Kidney epithelial cell (primary cell): ENCODE data around the gene IMMP2L. TPM values are rescaled to one million over a fixed set of nuclear protein-coding genes. Genes with fewer than 3 reads are reported as not detected.

Source experiments
- DNase-seq: peaks from one replicate; pipeline ENCODE4 v3.0.0-alpha.2; 2010; ENCODE audit warnings: low read depth
- H3K27me3 ChIP-seq: 2 replicates; pipeline ENCODE4 v1.6.0; 2011; ENCODE audit warnings: low read length; ENCODE audit not compliant: control insufficient read depth, insufficient read depth
- H3K36me3 ChIP-seq: 2 replicates; pipeline ENCODE4 v1.5.1; 2011; ENCODE audit warnings: low read length; ENCODE audit not compliant: control insufficient read depth, insufficient read depth
- H3K4me3 ChIP-seq: 2 replicates; pipeline ENCODE4 v1.5.1; 2011; ENCODE audit warnings: low read depth, mild to moderate bottlenecking, control low read depth, low read length
- CTCF ChIP-seq: IDR thresholded peaks from 2 replicates; pipeline ENCODE4 v1.5.1; 2011; ENCODE audit warnings: mild to moderate bottlenecking, moderate library complexity, low read length, control low read depth, inconsistent platforms; ENCODE audit not compliant: insufficient read depth, poor library complexity, severe bottlenecking
- total RNA-seq: library from RNA; depleted of rRNA; stranded (reverse); fragments of >200 nt; gene quantifications from 2 replicates; pipeline ENCODE4 v1.2.3, GENCODE V29; 2015

The IMMP2L gene
- total RNA-seq, 1 donor from 2014 or later, result 30.8 TPM

- TF ChIP-seq CTCF, result no peak
- no peaks in the 10 kb centered on the region for H3K27me3 ChIP-seq
- no peak overlapping the region for H3K4me3 ChIP-seq
- DNase-seq, result no peak
- H3K36me3 ChIP-seq, result no peaks in the 10 kb centered on the region
Observed at GRCh38 chr7:111357691-111358090, 204.6 kb downstream of the IMMP2L start.

- H3K27me3 ChIP-seq, result no peaks in the 10 kb centered on the region
- no peak for DNase-seq
- no peak for TF ChIP-seq CTCF
- H3K36me3 ChIP-seq, result no peaks in the 10 kb centered on the region
- no peak overlapping the region for H3K4me3 ChIP-seq
Observed at GRCh38 chr7:111356941-111357340, 205.4 kb downstream of the IMMP2L start.

- no peak overlapping the region for H3K4me3 ChIP-seq
- H3K27me3 ChIP-seq, result no peaks in the 10 kb centered on the region
- TF ChIP-seq CTCF, result no peak
- H3K36me3 ChIP-seq, result no peaks in the 10 kb centered on the region
- no peak for DNase-seq
Observed at GRCh38 chr7:111352319-111352718, 210.0 kb downstream of the IMMP2L start.

- Histone ChIP-seq H3K4me3 (no peak overlapping the region), H3K27me3 (no peaks in the 10 kb centered on the region), H3K36me3 (no peaks in the 10 kb centered on the region)
- DNase-seq, result no peak
- no peak for TF ChIP-seq CTCF
Observed at GRCh38 chr7:111346219-111346618, 216.1 kb downstream of the IMMP2L start.

GRCh38 chr7:111343017-111343416 lies 219.3 kb downstream of the IMMP2L start:
- TF ChIP-seq CTCF, result no peak
- H3K27me3 ChIP-seq, result no peaks in the 10 kb centered on the region
- DNase-seq, result no peak
- no peaks in the 10 kb centered on the region for H3K36me3 ChIP-seq
- no peak overlapping the region for H3K4me3 ChIP-seq

GRCh38 chr7:111339006-111339405 lies 223.3 kb downstream of the IMMP2L start:
- TF ChIP-seq CTCF, result no peak
- H3K4me3 ChIP-seq, result no peak overlapping the region
- no peak for DNase-seq
- H3K27me3 ChIP-seq, result no peaks in the 10 kb centered on the region
- no peaks in the 10 kb centered on the region for H3K36me3 ChIP-seq
